Measurements from ENCODE around the gene NOX5. TPM values are rescaled to one million over a fixed set of nuclear protein-coding genes. Genes with fewer than 3 reads are reported as not detected.

Gene NOX5
- total and polyA plus RNA-seq, 2 of the 4 experiments (the other 2 are of a cell fraction), result 0.07 TPM; not detected in 1

DNA sequence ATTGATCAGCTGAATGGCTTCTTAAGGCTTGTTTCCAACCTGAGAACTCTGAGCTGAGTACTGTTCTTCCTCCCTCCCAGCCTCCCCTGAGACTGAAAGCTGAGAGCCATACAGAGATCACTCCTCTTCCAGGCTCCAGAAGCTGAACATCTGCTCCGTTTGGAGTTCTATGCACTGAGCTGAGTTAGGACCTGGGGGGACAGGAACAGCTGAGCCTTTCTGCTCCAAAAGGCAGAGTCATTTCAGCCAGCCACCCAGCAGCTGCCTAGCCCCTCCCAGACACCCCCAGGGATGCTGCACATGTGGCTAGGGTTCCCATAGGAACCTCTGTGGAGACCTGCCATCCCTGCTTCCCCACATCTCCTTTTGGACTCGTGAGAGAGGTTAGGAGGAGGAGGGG is 81.7 kb downstream of the NOX5 start:
- dilution Hi-C loops (cut with HindIII; ENCODE audit: low sequenced_read_pairs, unreplicated experiment), result no loop called here
- H3K18ac ChIP-seq (ENCODE audit: low read depth, low read length), result no peak overlapping the region
- H3K9me1 ChIP-seq (ENCODE audit: insufficient read depth, low read length), result no peaks in the 10 kb centered on the region; the same call in 1 of the 2 replicates
- no TSS peak for BruUV-seq (replicated peaks)
- H4K8ac ChIP-seq (ENCODE audit: low read depth in 2 of 2, low read length in 2 of 2), result no peak overlapping the region
- no CpG with 5 or more reads among the region's 2 CpGs for WGBS, 2 experiments (ENCODE audit: extremely low coverage in 2 of 2, insufficient read length in 1 of 2)
- ChIA-PET CTCF (no interaction called here), POLR2A (ENCODE audit: unreplicated experiment) (no interaction called here)
- no peak overlapping the region for H2AFZ ChIP-seq (replicated peaks; ENCODE audit: low read length, poor library complexity)
- no peak overlapping the region for H2BK15ac ChIP-seq (ENCODE audit: low read depth, low read length)
- no peak overlapping the region for H3K27ac ChIP-seq (ENCODE audit: insufficient read depth, low read length)
- intact Hi-C loops (cut with micrococcal nuclease), result no loop called here
- H3K9ac ChIP-seq (ENCODE audit: low read depth, low read length), result no peak overlapping the region
- no peak overlapping the region for H2BK5ac ChIP-seq (ENCODE audit: low read depth, low read length, poor library complexity, severe bottlenecking)
- no peaks in the 10 kb centered on the region for H3K79me1 ChIP-seq (ENCODE audit: low read depth in 1 of 2, low read length in 2 of 2)
- H3K4ac ChIP-seq (ENCODE audit: low read depth, low read length), result no peak overlapping the region
- in situ Hi-C loops (cut with MboI; ENCODE audit: low sequenced_read_pairs), result no loop called here
- peaks cover 53% of the 10 kb centered on the region for H3K27me3 ChIP-seq (ENCODE audit: control insufficient read depth, insufficient read depth, low read length)
- H2AK9ac ChIP-seq (replicated peaks; ENCODE audit: low read depth, low read length, poor library complexity), result no peak overlapping the region
- no peak overlapping the region for H3K4me2 ChIP-seq (ENCODE audit: low read depth, low read length)
- no peak for DNase-seq
- H3K36me3 ChIP-seq (ENCODE audit: control insufficient read depth, insufficient read depth, low read length), result no peaks in the 10 kb centered on the region
- no peak overlapping the region for H2BK20ac ChIP-seq (ENCODE audit: low read depth, low read length)
- no peak overlapping the region for H4K5ac ChIP-seq (ENCODE audit: low read depth, low read length)
- no peaks in the 10 kb centered on the region for H3K4me1 ChIP-seq (ENCODE audit: control insufficient read depth, insufficient read depth, low read length)
- H2BK120ac ChIP-seq (ENCODE audit: low read depth, low read length), result no peak overlapping the region
- H3K14ac ChIP-seq (replicated peaks; ENCODE audit: low read depth, low read length), result no peak overlapping the region
- H4K91ac ChIP-seq (ENCODE audit: insufficient read depth, low read depth, low read length), result no peak overlapping the region
- H3K23ac ChIP-seq (ENCODE audit: low read depth, low read length), result no peak overlapping the region
- H3K9me3 ChIP-seq (ENCODE audit: control insufficient read depth, insufficient read depth, low read length), result no peaks in the 10 kb centered on the region
- no peaks in the 10 kb centered on the region for H4K20me1 ChIP-seq (ENCODE audit: insufficient read depth, low read length)
- no peak overlapping the region for H3K56ac ChIP-seq (ENCODE audit: extremely low read depth, insufficient read depth, low read length)
- H2AK5ac ChIP-seq (ENCODE audit: low read depth, low read length), result no peak overlapping the region
- no peak overlapping the region for H3K4me3 ChIP-seq (ENCODE audit: insufficient read depth, low read depth, low read length)
- TF ChIP-seq NFE2L2 (IDR thresholded peaks at IDR 0.05; ENCODE audit: low read depth, low read length) (no peak), CHD1 (IDR thresholded peaks at IDR 0.05; ENCODE audit: low read depth, low read length) (no peak), SMC3 (IDR thresholded peaks at IDR 0.05; ENCODE audit: low read depth, low read length) (no peak), RAD21 (IDR thresholded peaks at IDR 0.05; ENCODE audit: low read length) (no peak), FOS (IDR thresholded peaks at IDR 0.05; ENCODE audit: low read depth, low read length) (no peak), CEBPB (IDR thresholded peaks at IDR 0.05; ENCODE audit: low read depth, low read length) (no peak), MAZ (IDR thresholded peaks at IDR 0.05; ENCODE audit: borderline replicate concordance, low read depth, low read length) (no peak), POLR2A (IDR thresholded peaks at IDR 0.05; ENCODE audit: low read depth, low read length) (no peak), BHLHE40 (IDR thresholded peaks at IDR 0.05; ENCODE audit: low read depth, low read length) (no peak)
- TF ChIP-seq, protein P1, sequence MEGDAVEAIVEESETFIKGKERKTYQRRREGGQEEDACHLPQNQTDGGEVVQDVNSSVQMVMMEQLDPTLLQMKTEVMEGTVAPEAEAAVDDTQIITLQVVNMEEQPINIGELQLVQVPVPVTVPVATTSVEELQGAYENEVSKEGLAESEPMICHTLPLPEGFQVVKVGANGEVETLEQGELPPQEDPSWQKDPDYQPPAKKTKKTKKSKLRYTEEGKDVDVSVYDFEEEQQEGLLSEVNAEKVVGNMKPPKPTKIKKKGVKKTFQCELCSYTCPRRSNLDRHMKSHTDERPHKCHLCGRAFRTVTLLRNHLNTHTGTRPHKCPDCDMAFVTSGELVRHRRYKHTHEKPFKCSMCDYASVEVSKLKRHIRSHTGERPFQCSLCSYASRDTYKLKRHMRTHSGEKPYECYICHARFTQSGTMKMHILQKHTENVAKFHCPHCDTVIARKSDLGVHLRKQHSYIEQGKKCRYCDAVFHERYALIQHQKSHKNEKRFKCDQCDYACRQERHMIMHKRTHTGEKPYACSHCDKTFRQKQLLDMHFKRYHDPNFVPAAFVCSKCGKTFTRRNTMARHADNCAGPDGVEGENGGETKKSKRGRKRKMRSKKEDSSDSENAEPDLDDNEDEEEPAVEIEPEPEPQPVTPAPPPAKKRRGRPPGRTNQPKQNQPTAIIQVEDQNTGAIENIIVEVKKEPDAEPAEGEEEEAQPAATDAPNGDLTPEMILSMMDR (conservative IDR thresholded peaks at IDR 0.05; ENCODE audit: low read depth, low read length), result no peak
- TF ChIP-seq, protein P2, sequence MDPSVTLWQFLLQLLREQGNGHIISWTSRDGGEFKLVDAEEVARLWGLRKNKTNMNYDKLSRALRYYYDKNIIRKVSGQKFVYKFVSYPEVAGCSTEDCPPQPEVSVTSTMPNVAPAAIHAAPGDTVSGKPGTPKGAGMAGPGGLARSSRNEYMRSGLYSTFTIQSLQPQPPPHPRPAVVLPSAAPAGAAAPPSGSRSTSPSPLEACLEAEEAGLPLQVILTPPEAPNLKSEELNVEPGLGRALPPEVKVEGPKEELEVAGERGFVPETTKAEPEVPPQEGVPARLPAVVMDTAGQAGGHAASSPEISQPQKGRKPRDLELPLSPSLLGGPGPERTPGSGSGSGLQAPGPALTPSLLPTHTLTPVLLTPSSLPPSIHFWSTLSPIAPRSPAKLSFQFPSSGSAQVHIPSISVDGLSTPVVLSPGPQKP (IDR thresholded peaks at IDR 0.05; ENCODE audit: borderline replicate concordance, low read depth, low read length), result no peak
- ATAC-seq (ENCODE audit: low read depth), result no peak
